ENCODE results near the gene CYP4F11. TPM values are rescaled to one million over a fixed set of nuclear protein-coding genes. Genes with fewer than 3 reads are reported as not detected.

CYP4F11 gene
- total RNA-seq, 1 donor from 2014 or later: not detected

DNA sequence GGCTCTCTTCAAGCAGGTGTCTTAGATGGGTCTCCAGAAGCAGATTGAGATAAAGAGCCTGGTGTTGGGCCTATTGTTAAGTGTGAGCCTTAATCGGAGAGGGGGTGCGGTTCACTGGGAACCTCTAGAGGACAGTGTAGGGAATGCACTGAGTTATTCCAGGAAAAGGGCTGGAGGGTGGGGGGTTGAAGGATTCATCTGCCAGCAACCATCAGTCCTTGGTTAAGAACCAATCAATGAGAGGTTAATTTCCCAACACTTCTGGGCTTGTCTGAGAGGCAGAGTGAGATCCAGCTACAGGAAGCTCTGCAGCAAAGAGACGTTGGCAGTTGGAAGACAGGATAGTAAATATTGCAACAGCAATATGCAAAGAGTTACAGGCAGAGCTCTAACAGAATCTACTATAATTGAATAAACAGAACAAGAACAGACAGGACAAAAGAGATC, 65.2 kb downstream of the CYP4F11 start:
- Mint-ChIP-seq H3K36me3 (no peaks in the 10 kb centered on the region), H3K4me1 (no peaks in the 10 kb centered on the region), H3K27me3 (ENCODE audit: insufficient read depth, low read depth) (peaks cover 2% of the 10 kb centered on the region), H3K9me3 (peaks cover 42% of the 10 kb centered on the region), H3K4me3 (no peak overlapping the region), H3K27ac (no peak overlapping the region)
- no peaks in the 10 kb centered on the region for H3K4me1 ChIP-seq
- no peak overlapping the region for H3K4me3 ChIP-seq
- H3K27ac ChIP-seq: no peak overlapping the region
- H3K9me3 ChIP-seq (ENCODE audit: low read depth): peaks cover 3% of the 10 kb centered on the region
- no peak for DNase-seq (ENCODE audit: low spot score)
- no peaks in the 10 kb centered on the region for H3K27me3 ChIP-seq
- TF ChIP-seq EZH2phosphoT487 (IDR thresholded peaks at IDR 0.05) (no peak), EZH2 (IDR thresholded peaks at IDR 0.05) (no peak), CTCF (IDR thresholded peaks at IDR 0.05) (no peak)
- H3K36me3 ChIP-seq: no peaks in the 10 kb centered on the region
- H3F3A ChIP-seq (ENCODE audit: low read depth): no peaks in the 10 kb centered on the region
- H2AFZ ChIP-seq (replicated peaks): no peak overlapping the region
- H3K79me2 ChIP-seq (ENCODE audit: low read depth): no peaks in the 10 kb centered on the region
- no peak overlapping the region for H3K9ac ChIP-seq
- H4K20me1 ChIP-seq (ENCODE audit: low read depth): no peaks in the 10 kb centered on the region
- H3K4me2 ChIP-seq: no peak overlapping the region

- Histone ChIP-seq H3K4me1 (no peaks in the 10 kb centered on the region), H3K27ac (no peak overlapping the region), H4K20me1 (ENCODE audit: low read depth) (no peaks in the 10 kb centered on the region), H3K4me3 (no peak overlapping the region), H3K4me2 (no peak overlapping the region), H2AFZ (replicated peaks) (no peak overlapping the region), H3K9ac (no peak overlapping the region), H3F3A (ENCODE audit: low read depth) (no peaks in the 10 kb centered on the region), H3K79me2 (ENCODE audit: low read depth) (no peaks in the 10 kb centered on the region), H3K36me3 (no peaks in the 10 kb centered on the region), H3K27me3 (no peaks in the 10 kb centered on the region), H3K9me3 (ENCODE audit: low read depth) (no peaks in the 10 kb centered on the region)
- DNase-seq (ENCODE audit: low spot score): no peak
- TF ChIP-seq EZH2phosphoT487 (IDR thresholded peaks at IDR 0.05): no peak
- no peak for TF ChIP-seq CTCF (IDR thresholded peaks at IDR 0.05)
- TF ChIP-seq EZH2 (IDR thresholded peaks at IDR 0.05): no peak
- Mint-ChIP-seq H3K4me3 (no peak overlapping the region), H3K4me1 (no peaks in the 10 kb centered on the region), H3K9me3 (peaks cover 38% of the 10 kb centered on the region), H3K27ac (no peak overlapping the region), H3K27me3 (ENCODE audit: insufficient read depth, low read depth) (peaks cover 2% of the 10 kb centered on the region), H3K36me3 (no peaks in the 10 kb centered on the region)
Measured at GRCh38 chr19:15866636-15867035, 67.7 kb downstream of the CYP4F11 start.

GRCh38 chr19:15864824-15865223, 69.5 kb downstream of the CYP4F11 start:
- H3K9me3 ChIP-seq (ENCODE audit: low read depth): peaks cover 3% of the 10 kb centered on the region

More at GRCh38 chr19:15864824-15865223, 69.5 kb downstream of the CYP4F11 start:
- H4K20me1 ChIP-seq (ENCODE audit: low read depth): no peaks in the 10 kb centered on the region
- Mint-ChIP-seq H3K36me3 (no peaks in the 10 kb centered on the region), H3K27ac (no peak overlapping the region), H3K4me1 (no peaks in the 10 kb centered on the region), H3K27me3 (ENCODE audit: insufficient read depth, low read depth) (peaks cover 3% of the 10 kb centered on the region), H3K9me3 (peaks cover 41% of the 10 kb centered on the region), H3K4me3 (no peak overlapping the region)
- no peak overlapping the region for H2AFZ ChIP-seq (replicated peaks)
- no peak overlapping the region for H3K9ac ChIP-seq
- no peak for DNase-seq (ENCODE audit: low spot score)
- H3K27ac ChIP-seq: no peak overlapping the region
- TF ChIP-seq EZH2phosphoT487 (IDR thresholded peaks at IDR 0.05): no peak
- TF ChIP-seq CTCF (IDR thresholded peaks at IDR 0.05): no peak
- no peak for TF ChIP-seq EZH2 (IDR thresholded peaks at IDR 0.05)
- no peaks in the 10 kb centered on the region for H3K36me3 ChIP-seq
- no peaks in the 10 kb centered on the region for H3F3A ChIP-seq (ENCODE audit: low read depth)
- H3K27me3 ChIP-seq: no peaks in the 10 kb centered on the region
- no peak overlapping the region for H3K4me3 ChIP-seq
- no peaks in the 10 kb centered on the region for H3K79me2 ChIP-seq (ENCODE audit: low read depth)
- no peak overlapping the region for H3K4me2 ChIP-seq
- no peaks in the 10 kb centered on the region for H3K4me1 ChIP-seq
